Gastroesophageal sphincter (tissue), 3 donors: ENCODE results near the gene ATG7.

Source experiments
- CTCF ChIP-seq, 4 experiments: fragments of 200-600 bp in 2 of 4; fragments of 450-650 bp in 2 of 4; sonication (generic) in 1 of 4; IDR thresholded peaks; one replicate each; pipeline ENCODE4 v1.5.1; 2017 to 2019; ENCODE audit warnings: antibody characterized with exemption in 4 of 4, mild to moderate bottlenecking in 2 of 4, moderate library complexity in 2 of 4
- EP300 ChIP-seq: sonication (generic); formaldehyde crosslinking; IDR thresholded peaks from one replicate; pipeline ENCODE4 v1.6.1; 2017; ENCODE audit warnings: antibody characterized with exemption, mild to moderate bottlenecking
- POLR2A ChIP-seq, 2 donors: fragments of 450-650 bp; IDR thresholded peaks; one replicate each; pipeline ENCODE4 v1.6.1; 2017; ENCODE audit warnings: antibody characterized with exemption in 2 of 2, mild to moderate bottlenecking in 2 of 2, moderate library complexity in 1 of 2
- POLR2AphosphoS5 ChIP-seq: sonication (generic); formaldehyde crosslinking; IDR thresholded peaks from one replicate; pipeline ENCODE4 v1.6.1; 2017; ENCODE audit warnings: antibody characterized with exemption

- TF ChIP-seq CTCF (IDR thresholded peaks at IDR 0.05) (no peak), POLR2AphosphoS5 (no peak), POLR2A (IDR thresholded peaks at IDR 0.05) (no peak), EP300 (no peak)
Observed at GRCh38 chr3:11574981-11575669, 302.9 kb downstream of the ATG7 start.
